HG03175 (cell line): ENCODE data around the gene FAM171A2.
"Not testable (repeated sequence)": the region's sequence is repeated elsewhere in the genome, so short reads cannot be mapped to it uniquely, and the experiment has no call there.

Experiments
- ATAC-seq: cut with Tn5 transposase; IDR thresholded peaks from one replicate; pipeline ENCODE4 v1.9.1; 2021; ENCODE audit warnings: mild to moderate bottlenecking, moderate library complexity; ENCODE audit not compliant: unreplicated experiment

Gene FAM171A2

DNA sequence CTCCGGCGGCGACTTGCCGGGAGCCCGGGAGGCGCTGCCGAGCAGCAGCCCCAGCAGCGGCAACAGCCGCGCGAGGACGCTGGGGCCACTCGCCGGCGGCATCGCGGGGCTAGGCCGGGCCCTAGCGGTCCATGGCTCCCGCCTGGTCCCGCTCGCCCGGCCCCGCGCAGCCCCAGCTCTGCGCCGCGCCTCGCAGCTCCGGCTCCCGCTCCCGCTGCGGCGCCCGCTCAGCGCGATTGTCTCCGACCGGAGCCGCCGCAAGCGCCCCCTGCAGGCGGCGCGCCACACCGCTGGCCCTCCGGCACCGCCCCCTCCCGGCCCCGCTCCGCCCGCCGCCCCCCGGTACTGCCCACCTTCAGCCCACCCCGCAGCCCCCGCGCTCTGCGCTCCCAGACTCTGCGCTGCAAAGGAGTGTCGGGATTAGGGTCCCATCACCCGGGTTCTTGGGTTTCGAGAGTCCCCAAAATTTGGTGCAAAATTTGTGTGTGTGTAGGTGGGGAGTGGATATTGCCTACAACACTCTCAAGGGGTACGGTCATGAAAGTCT is at the start of gene FAM171A2:
FAM171A2 (minus strand) TSS at position 241 of the 547 bp plus-strand sequence; CDS start at position 102, 139 bp downstream.
- ATAC-seq, result no peak

- no peak for ATAC-seq
These were observed 45.8 kb upstream of the FAM171A2 start for GRCh38 chr17:44409309-44410028.

DNA sequence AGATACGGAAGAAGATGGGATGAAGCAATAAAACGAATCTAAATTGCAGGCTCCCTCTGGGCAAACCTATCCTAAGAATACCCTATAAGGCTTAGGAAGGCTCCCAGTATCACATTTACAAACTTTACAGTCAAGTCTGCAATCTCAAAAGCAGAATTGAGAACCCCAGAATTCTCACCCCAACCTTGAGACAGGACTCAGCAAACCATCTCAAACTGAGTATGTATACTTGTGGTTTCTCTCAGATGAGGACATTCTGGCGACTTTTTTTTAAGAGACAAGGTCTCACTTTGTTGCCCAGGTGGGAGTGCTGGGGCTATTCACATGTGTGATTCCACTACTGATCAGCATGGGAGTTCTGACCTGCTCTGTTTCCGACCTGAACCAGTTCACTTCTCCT is 45.1 kb upstream of the FAM171A2 start:
- ATAC-seq, result no peak

GRCh38 chr17:44402564-44403172 is 39.0 kb upstream of the FAM171A2 start:
- ATAC-seq, result peak; percentile 46

DNA sequence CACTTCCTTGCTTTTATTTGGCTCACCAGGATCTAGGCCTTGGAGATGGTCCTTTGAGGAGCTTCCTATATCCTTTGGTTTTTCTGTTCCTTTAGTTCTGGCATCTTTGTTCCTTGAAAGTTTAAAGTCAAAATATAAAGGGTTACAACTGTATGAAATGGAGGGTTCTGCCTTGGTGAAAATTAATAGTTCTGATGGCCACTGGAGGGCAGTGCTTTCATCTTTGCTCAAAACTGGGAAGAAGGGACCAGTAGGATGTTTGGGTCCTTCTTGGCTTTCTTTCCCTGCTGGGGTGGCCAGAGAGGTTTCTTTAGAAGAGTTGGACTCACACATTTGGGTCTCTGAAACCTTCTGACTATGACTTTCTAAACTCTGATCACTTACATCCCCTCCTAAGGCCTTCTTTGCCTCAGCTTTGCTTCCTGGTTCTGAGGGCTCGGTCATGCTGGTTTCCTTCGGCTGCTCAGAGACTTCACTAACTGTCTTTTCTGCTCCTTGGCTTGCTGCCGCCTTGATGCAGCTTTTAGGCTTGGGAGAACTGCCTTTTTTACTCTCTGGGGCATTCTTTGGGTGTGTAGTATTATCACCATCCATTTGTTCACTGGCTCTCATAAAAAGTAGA is 36.7 kb upstream of the FAM171A2 start:
- no peak for ATAC-seq

DNA sequence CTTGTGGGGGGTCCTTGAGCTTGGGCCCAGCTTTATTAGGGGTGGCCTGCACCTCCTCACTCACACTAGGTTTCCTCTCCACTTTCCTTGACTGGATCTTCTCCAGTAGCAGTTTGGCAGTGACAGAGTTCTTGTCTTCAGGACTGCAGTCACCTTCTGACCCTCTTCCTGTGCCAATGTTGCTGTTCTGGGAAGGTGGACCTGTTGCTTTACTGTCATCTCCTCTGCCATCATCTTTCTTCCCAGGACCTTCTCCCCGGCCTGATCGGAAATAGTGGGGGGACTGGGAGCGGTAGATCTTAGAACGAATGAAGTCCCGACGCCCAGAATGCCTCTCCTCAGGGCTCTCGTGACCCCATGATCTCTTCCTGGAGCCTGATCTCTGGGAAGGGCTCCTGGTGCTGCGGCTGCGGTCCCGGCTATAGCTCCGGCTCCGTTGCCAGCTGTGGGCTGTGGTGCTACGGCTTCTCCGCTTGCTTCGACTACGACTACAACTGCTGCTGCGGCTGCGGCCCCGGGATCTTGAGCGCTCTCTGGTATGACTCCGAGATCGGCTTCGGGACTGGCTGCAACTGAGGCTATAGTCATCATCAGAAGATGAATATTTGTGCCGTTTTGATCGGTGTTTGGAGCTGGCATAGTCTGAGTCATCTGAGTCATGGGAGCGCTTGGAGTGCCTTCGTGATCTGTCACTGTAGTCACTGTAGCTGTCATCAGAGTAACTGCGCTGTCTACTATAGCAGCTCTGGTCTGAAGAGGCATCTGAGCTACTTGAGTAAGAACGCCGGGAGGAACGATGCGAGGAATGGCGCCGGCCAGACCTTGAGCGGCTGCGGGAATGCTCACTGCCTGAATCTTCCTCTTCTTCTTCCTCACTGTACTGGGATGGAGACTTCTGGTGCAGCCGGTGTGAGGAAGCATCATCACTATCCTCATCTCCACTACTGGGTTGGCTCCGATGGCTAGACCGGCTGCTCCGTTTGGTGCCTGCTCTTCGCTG is 35.3 kb upstream of the FAM171A2 start:
- no peak for ATAC-seq

DNA sequence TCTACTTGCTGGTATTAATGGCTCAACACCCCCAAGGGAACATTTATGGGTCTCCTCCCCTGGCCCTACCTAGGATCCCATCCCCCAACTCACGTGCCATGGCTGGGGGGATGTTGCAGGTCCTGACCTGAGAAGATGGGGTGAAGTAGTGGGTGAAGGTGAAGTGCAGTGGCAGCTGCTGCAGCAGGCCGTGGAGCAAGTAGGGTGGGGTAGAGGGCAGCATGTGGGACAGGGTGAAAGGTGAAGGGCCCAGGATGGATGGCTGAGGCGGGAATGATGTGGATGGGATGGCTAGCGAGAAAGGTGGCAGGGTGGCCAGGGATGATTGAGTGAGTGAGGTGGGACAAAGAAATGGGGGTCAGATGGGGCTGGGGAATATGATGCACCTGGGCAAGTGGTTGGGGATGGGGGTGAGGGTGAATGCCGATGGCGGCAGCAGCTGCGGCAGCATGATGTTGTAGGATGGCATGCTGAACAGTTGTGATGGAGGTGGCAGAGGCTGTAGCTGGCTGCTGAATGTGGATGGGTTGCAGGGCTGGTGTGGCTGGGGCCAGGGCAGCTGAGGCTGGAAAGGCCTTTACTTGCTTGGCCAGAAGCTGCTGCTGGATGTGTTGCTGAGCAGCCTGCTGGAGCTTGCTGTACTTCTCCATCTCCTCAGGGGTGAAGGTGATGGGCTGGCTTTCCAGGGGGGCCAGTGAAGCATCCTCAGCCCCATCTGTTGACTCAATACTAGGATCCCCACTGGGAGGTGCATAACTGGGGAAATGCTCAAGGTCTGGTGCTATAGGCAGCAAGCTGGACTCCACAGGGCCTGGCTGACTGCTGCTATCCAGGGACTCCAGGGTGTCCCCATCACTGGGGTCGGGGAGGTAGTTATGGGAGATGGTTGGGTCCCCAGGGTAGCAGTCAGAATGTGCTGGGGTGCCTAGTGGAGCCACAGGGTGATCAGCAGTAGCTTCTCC is 34.1 kb upstream of the FAM171A2 start:
- ATAC-seq, result no peak

GRCh38 chr17:44396946-44397345 is 33.3 kb upstream of the FAM171A2 start:
- ATAC-seq, result no peak

GRCh38 chr17:44394833-44395232 is 31.2 kb upstream of the FAM171A2 start:
- ATAC-seq, result no peak

DNA sequence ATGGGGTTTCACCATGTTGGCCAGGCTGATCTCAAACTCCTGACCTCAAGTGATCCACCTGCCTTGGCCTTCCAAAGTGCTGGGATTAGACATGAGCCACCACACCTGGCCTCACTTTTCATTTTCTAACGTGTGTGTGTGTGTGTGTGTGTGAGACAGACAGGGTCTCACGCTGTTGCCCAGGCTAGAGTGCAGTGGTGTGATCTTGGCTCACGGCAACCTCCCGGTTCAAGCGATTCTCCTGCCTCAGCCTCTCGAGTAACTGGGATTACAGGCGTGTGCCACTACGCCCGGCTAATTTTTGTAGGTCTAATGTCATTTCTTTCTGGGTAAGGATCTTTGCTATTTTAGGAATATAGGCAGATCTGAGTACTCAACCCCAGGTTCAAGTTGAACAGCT is 30.5 kb upstream of the FAM171A2 start:
- not testable (repeated sequence) for ATAC-seq

DNA sequence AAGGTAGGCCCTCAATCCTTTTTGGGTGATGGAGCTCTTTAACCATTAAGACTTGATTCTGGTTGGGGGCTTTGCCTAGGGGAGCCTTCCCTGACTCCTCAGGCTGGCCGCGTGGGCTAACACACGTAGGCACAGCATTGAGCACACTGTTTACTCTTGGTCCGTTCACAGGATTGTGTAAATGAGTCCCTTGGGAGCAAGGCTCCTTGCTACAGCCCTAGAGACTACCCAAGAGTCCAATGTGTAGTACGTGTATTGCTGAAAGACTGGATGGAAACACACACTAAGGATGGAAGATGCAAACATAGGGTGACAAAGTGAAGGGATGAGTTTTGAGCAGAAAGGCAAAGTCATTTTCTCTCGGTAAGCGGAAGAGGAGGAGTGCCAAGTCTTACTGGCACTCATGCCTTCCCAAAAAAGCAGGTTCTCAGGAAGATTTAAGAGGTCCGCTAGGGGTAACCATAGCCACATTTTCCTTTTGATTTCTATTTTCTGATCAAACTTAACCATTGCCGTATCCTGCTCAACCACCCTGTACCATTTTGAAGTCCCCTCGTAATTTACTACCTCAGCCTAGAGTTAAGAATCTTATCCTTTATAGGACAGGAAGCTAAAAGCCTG is 26.7 kb upstream of the FAM171A2 start:
- no peak for ATAC-seq

DNA sequence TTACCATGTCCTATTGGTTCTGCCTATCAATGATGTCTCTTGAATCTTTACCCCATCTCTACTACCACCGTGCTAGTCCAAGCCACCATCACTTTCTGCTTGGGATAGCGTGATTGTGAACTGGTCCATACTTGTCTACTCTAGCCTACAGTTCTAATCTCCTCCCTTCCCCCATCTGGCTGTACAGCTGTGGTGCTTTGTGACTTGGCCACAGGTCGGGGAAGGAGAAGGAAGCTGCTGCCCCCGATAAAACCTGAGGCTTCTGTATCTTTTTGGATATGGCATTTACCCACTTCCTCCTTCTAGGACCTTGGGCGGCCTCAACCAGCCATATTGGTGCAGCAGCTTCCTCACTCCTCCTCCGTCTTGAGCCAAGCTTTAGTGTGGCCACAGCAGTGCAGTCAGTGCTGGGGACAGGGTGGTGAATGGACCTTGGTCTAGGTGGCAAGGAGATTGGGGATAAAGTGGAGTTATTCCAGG is 26.1 kb upstream of the FAM171A2 start:
- ATAC-seq, result no peak

DNA sequence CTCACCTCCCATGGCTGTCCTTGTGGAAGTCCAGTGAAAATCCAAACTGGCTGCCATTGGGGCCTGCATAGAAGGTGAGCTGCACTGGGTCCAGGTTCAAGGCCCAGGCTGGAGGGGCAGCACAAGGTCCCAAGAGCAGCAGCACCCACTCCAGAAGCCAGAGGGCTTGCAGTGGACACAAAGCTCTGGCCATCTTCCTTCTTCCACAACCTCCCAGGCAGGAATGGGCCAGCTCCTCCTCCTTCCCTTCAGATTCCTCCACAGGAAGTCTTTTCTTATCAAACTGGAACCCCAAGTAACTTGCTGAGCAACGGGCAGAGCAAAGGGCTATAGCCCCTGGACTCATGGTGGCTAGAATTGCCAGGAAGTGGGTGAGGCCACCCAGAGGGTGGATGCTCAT is 25.6 kb upstream of the FAM171A2 start, which contains the start of gene ITGA2B:
ITGA2B (minus strand) TSS at position 369 of the 400 bp plus-strand sequence; CDS start at position 193, 176 bp downstream.
- no peak for ATAC-seq

DNA sequence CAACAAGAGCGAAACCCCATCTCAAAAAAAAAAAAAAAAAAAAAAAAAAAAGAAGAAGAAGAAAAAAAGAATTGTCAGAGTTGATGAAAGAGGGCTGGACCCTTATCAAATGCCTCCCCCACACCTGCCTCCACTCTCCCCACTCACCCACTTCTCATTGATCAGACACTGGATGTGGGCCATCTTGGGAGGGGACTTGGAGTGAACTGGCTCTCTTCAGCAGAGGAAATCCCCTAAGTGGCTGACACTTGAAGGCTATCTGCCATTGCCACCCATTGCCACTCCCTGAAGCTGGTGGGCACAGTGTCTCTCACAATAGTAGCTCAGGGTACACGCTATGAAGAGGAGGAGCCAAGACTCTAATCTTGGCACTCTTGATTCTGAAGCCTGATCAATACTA is 24.2 kb upstream of the FAM171A2 start:
- ATAC-seq, result no peak

GRCh38 chr17:44386182-44386525 is 22.5 kb upstream of the FAM171A2 start:
- no peak for ATAC-seq

GRCh38 chr17:44385287-44386181 is 21.9 kb upstream of the FAM171A2 start:
- peak; percentile 56 for ATAC-seq

- no peak for ATAC-seq
These were observed 21.2 kb upstream of the FAM171A2 start for GRCh38 chr17:44384823-44385286.
